NCI-H187 (cell line): ENCODE measurements around the gene TNK1.
"Not testable (repeated sequence)": the region's sequence is repeated elsewhere in the genome, so short reads cannot be mapped to it uniquely, and the experiment has no call there.

Experiments
- DNase-seq, 2 experiments: peaks; one replicate each; lab custom pipeline; 2025; lab: John Stamatoyannopoulos, UW

TNK1 gene

GRCh38 chr17:7380855-7381683 is at the start of gene TNK1:
Gene TNK1 (plus strand): TSS chr17:7381089. CDS start chr17:7382927, 1,838 bp downstream.
- DNase-seq = no peak

GRCh38 chr17:7332111-7332510 is 48.8 kb upstream of the TNK1 start:
- DNase-seq = no peak

GRCh38 chr17:7332600-7333069 is 48.3 kb upstream of the TNK1 start:
- DNase-seq = not testable (repeated sequence)

GRCh38 chr17:7334938-7335538 is 45.9 kb upstream of the TNK1 start:
- no peak for DNase-seq

- not testable (repeated sequence) for DNase-seq
Observed at GRCh38 chr17:7335765-7336164, 45.1 kb upstream of the TNK1 start.

GRCh38 chr17:7336240-7337175 is 44.4 kb upstream of the TNK1 start, which contains the start of gene ACAP1:
Gene ACAP1 (plus strand): TSS chr17:7336529. CDS start chr17:7336735, 206 bp downstream.
- no peak for DNase-seq

GRCh38 chr17:7337600-7337999 is 43.3 kb upstream of the TNK1 start:
- DNase-seq = not testable (repeated sequence)

GRCh38 chr17:7340179-7340578 is 40.7 kb upstream of the TNK1 start:
- no peak for DNase-seq

- no peak for DNase-seq
Observed at GRCh38 chr17:7341842-7342241, 39.0 kb upstream of the TNK1 start.

GRCh38 chr17:7343250-7343649 is 37.6 kb upstream of the TNK1 start:
- no peak for DNase-seq

- DNase-seq = no peak
Observed at GRCh38 chr17:7346761-7347614, 33.9 kb upstream of the TNK1 start.

GRCh38 chr17:7347630-7348477 is 33.0 kb upstream of the TNK1 start:
- no peak for DNase-seq

- DNase-seq = no peak
Observed at GRCh38 chr17:7348478-7349242, 32.2 kb upstream of the TNK1 start.

- DNase-seq = no peak
Observed at GRCh38 chr17:7351665-7352502, 29.0 kb upstream of the TNK1 start, which contains the start of gene KCTD11. Gene KCTD11 (plus strand): TSS chr17:7352162.

- DNase-seq = no peak
Observed at GRCh38 chr17:7352503-7352889, 28.4 kb upstream of the TNK1 start.

- no peak for DNase-seq
Observed at GRCh38 chr17:7352910-7353635, 27.8 kb upstream of the TNK1 start.

- no peak for DNase-seq
Observed at GRCh38 chr17:7354262-7354843, 26.5 kb upstream of the TNK1 start.
